IMR-90 (cell line): ENCODE data around the gene LLGL2. TPM values are rescaled to one million over a fixed set of nuclear protein-coding genes. Genes with fewer than 3 reads are reported as not detected.

Experiments used
- ATAC-seq: fragments of 200-7000 bp; cut with Tn5 transposase; 2 replicates; pipeline ENCODE4 v1.9.1; 2020; ENCODE audit warnings: low read depth, mild to moderate bottlenecking, moderate library complexity
- BruUV-seq: library from RNA; stranded (reverse); fragments of 400-500 nt; replicated peaks from 2 replicates; lab custom pipeline; 2021; lab: Mats Ljungman, UMichigan
- CTCF ChIA-PET: fragments of 300-600 bp; formaldehyde crosslinking; extraction: SDS; loops from one replicate; lab custom pipeline; 2021; ENCODE audit warnings: antibody characterized with exemption; lab: Yijun Ruan, JAX
- POLR2A ChIA-PET: fragments of 300-600 bp; sonication (Branson Sonifier 250); formaldehyde crosslinking; loops from one replicate; lab custom pipeline; 2022; ENCODE audit warnings: antibody characterized with exemption; ENCODE audit not compliant: unreplicated experiment; lab: Charles Lee
- DNase-seq: peaks from one replicate; pipeline ENCODE4 v3.0.0; 2013
- H2AFZ ChIP-seq: replicated peaks from 2 replicates; pipeline ENCODE3; 2013; ENCODE audit warnings: low read length, mild to moderate bottlenecking; ENCODE audit not compliant: poor library complexity
- H2AK5ac ChIP-seq: 2 replicates; pipeline ENCODE4 v1.6.1; 2013; ENCODE audit warnings: low read depth, low read length, inconsistent platforms
- H2AK9ac ChIP-seq: replicated peaks from 2 replicates; pipeline ENCODE3; 2013; ENCODE audit warnings: mild to moderate bottlenecking, low read depth, low read length, moderate library complexity; ENCODE audit not compliant: poor library complexity
- H2BK120ac ChIP-seq: 2 replicates; pipeline ENCODE4 v1.6.1; 2013; ENCODE audit warnings: low read depth, low read length, inconsistent platforms
- H2BK15ac ChIP-seq: 3 replicates; pipeline ENCODE4 v1.6.1; 2013; ENCODE audit warnings: low read depth, low read length, inconsistent platforms
- H2BK20ac ChIP-seq: 2 replicates; pipeline ENCODE4 v1.6.1; 2013; ENCODE audit warnings: low read depth, mild to moderate bottlenecking, inconsistent platforms, low read length, moderate library complexity
- H2BK5ac ChIP-seq: 2 replicates; pipeline ENCODE4 v1.6.1; 2013; ENCODE audit warnings: mild to moderate bottlenecking, low read depth, low read length, inconsistent platforms; ENCODE audit not compliant: poor library complexity, severe bottlenecking
- H3K14ac ChIP-seq: replicated peaks from 2 replicates; pipeline ENCODE4 v1.6.1; 2013; ENCODE audit warnings: low read depth, low read length, inconsistent platforms
- H3K18ac ChIP-seq: 2 replicates; pipeline ENCODE4 v1.6.1; 2013; ENCODE audit warnings: low read depth, low read length, control low read depth
- H3K23ac ChIP-seq: 2 replicates; pipeline ENCODE4 v1.6.1; 2013; ENCODE audit warnings: low read depth, low read length, inconsistent platforms
- H3K27ac ChIP-seq: 2 replicates; pipeline ENCODE4 v1.5.1; 2013; ENCODE audit warnings: mild to moderate bottlenecking, control low read depth, low read length; ENCODE audit not compliant: insufficient read depth
- H3K27me3 ChIP-seq: 2 replicates; pipeline ENCODE4 v1.6.1; 2013; ENCODE audit warnings: low read length; ENCODE audit not compliant: control insufficient read depth, insufficient read depth
- H3K36me3 ChIP-seq: 2 replicates; pipeline ENCODE4 v1.6.1; 2013; ENCODE audit warnings: low read length, mixed read lengths; ENCODE audit not compliant: control insufficient read depth, insufficient read depth
- H3K4ac ChIP-seq: 2 replicates; pipeline ENCODE4 v1.6.1; 2013; ENCODE audit warnings: low read depth, low read length, inconsistent platforms
- H3K4me1 ChIP-seq: 2 replicates; pipeline ENCODE4 v1.6.1; 2013; ENCODE audit warnings: low read length, mixed read lengths; ENCODE audit not compliant: control insufficient read depth, insufficient read depth
- H3K4me2 ChIP-seq: 2 replicates; pipeline ENCODE4 v1.6.1; 2013; ENCODE audit warnings: low read depth, mild to moderate bottlenecking, control low read depth, low read length, moderate library complexity
- H3K4me3 ChIP-seq: 2 replicates; pipeline ENCODE4 v1.5.1; 2013; ENCODE audit warnings: low read depth, mild to moderate bottlenecking, control low read depth, low read length, moderate library complexity; ENCODE audit not compliant: insufficient read depth
- H3K56ac ChIP-seq: 2 replicates; pipeline ENCODE4 v1.6.1; 2013; ENCODE audit warnings: low read length, inconsistent platforms; ENCODE audit not compliant: insufficient read depth; ENCODE audit errors: extremely low read depth
- H3K79me1 ChIP-seq, 2 experiments: 2 replicates each; pipeline ENCODE4 v1.6.1; 2013; ENCODE audit warnings: low read length in 2 of 2, inconsistent platforms in 1 of 2, low read depth in 1 of 2
- H3K9ac ChIP-seq: 2 replicates; pipeline ENCODE4 v1.6.1; 2013; ENCODE audit warnings: low read depth, low read length, control low read depth
- H3K9me1 ChIP-seq: 2 replicates; pipeline ENCODE4 v1.6.1; 2013; ENCODE audit warnings: low read length, inconsistent platforms; ENCODE audit not compliant: insufficient read depth
- H3K9me3 ChIP-seq: 2 replicates; pipeline ENCODE4 v1.6.1; 2013; ENCODE audit warnings: low read length; ENCODE audit not compliant: control insufficient read depth, insufficient read depth
- H4K20me1 ChIP-seq: 2 replicates; pipeline ENCODE4 v1.6.1; 2013; ENCODE audit warnings: low read length, inconsistent platforms; ENCODE audit not compliant: insufficient read depth
- H4K5ac ChIP-seq: 2 replicates; pipeline ENCODE4 v1.6.1; 2013; ENCODE audit warnings: mild to moderate bottlenecking, low read depth, low read length, control low read depth
- H4K8ac ChIP-seq, 2 experiments: 2 replicates each; pipeline ENCODE4 v1.6.1; 2013; ENCODE audit warnings: low read depth in 2 of 2, low read length in 2 of 2, control low read depth in 1 of 2, inconsistent platforms in 1 of 2
- H4K91ac ChIP-seq: 2 replicates; pipeline ENCODE4 v1.6.1; 2013; ENCODE audit warnings: low read depth, low read length, inconsistent platforms; ENCODE audit not compliant: insufficient read depth
- BHLHE40 ChIP-seq: fragments of 150-350 bp; IDR thresholded peaks from 2 replicates; pipeline ENCODE4 v1.6.1; 2016; ENCODE audit warnings: mild to moderate bottlenecking, low read depth, low read length
- CEBPB ChIP-seq: IDR thresholded peaks from 2 replicates; pipeline ENCODE4 v1.6.1; 2012; ENCODE audit warnings: low read depth, low read length, improper control_type of control experiment
- CHD1 ChIP-seq: IDR thresholded peaks from 2 replicates; pipeline ENCODE4 v1.6.1; 2012; ENCODE audit warnings: low read depth, low read length, improper control_type of control experiment
- FOS ChIP-seq: fragments of 150-350 bp; IDR thresholded peaks from 2 replicates; pipeline ENCODE4 v1.6.1; 2016; ENCODE audit warnings: low read depth, low read length
- MAFK ChIP-seq: IDR thresholded peaks from 2 replicates; pipeline ENCODE4 v1.6.1; 2012; ENCODE audit warnings: low read depth, low read length, improper control_type of control experiment
- MAZ ChIP-seq: IDR thresholded peaks from 2 replicates; pipeline ENCODE4 v1.6.1; 2012; ENCODE audit warnings: low read depth, mild to moderate bottlenecking, low read length, improper control_type of control experiment, moderate library complexity, borderline replicate concordance
- MXI1 ChIP-seq: IDR thresholded peaks from 2 replicates; pipeline ENCODE4 v1.6.1; 2012; ENCODE audit warnings: low read depth, mild to moderate bottlenecking, low read length, moderate library complexity, borderline replicate concordance
- NFE2L2 ChIP-seq: fragments of 150-350 bp; IDR thresholded peaks from 2 replicates; pipeline ENCODE4 v1.6.1; 2016; ENCODE audit warnings: low read depth, mild to moderate bottlenecking, low read length
- POLR2A ChIP-seq: IDR thresholded peaks from 2 replicates; pipeline ENCODE4 v1.6.1; 2012; ENCODE audit warnings: mild to moderate bottlenecking, low read depth, low read length
- RAD21 ChIP-seq: IDR thresholded peaks from 2 replicates; pipeline ENCODE4 v1.6.1; 2012; ENCODE audit warnings: low read length, improper control_type of control experiment
- RCOR1 ChIP-seq: IDR thresholded peaks from 2 replicates; pipeline ENCODE4 v1.6.1; 2012; ENCODE audit warnings: mild to moderate bottlenecking, low read length, improper control_type of control experiment; ENCODE audit not compliant: insufficient replicate concordance
- RFX5 ChIP-seq: IDR thresholded peaks from 2 replicates; pipeline ENCODE4 v1.8.0; 2012; ENCODE audit warnings: low read depth, mild to moderate bottlenecking, low read length, moderate library complexity
- SMC3 ChIP-seq: fragments of 150-350 bp; IDR thresholded peaks from 2 replicates; pipeline ENCODE4 v1.6.1; 2016; ENCODE audit warnings: low read depth, mild to moderate bottlenecking, antibody characterized with exemption, low read length, moderate library complexity
- USF2 ChIP-seq: fragments of 150-350 bp; IDR thresholded peaks from 2 replicates; pipeline ENCODE4 v1.6.1; 2017; ENCODE audit warnings: mild to moderate bottlenecking, antibody characterized with exemption, low read length, low read depth
- WGBS, 2 experiments: methylation state at CpG; one replicate each; pipeline versions ENCODE4 v1.1.5 to v1.1.7; 2013; ENCODE audit warnings: missing lambda C conversion rate in 2 of 2; ENCODE audit not compliant: insufficient read length in 1 of 2; ENCODE audit errors: extremely low coverage in 2 of 2; 5-methylcytosine and 5-hydroxymethylcytosine counted together
- dilution Hi-C: fragments of 300-500 bp; cut with HindIII; formaldehyde crosslinking; loops from one replicate; pipeline ENCODE4 v1.14.3; 2018; ENCODE audit warnings: low sequenced_read_pairs; ENCODE audit not compliant: unreplicated experiment
- in situ Hi-C: fragments of 300-500 bp; cut with MboI; formaldehyde crosslinking; loops from 3 replicates; pipeline ENCODE4 v1.14.3; 2019; ENCODE audit warnings: low sequenced_read_pairs, inconsistent platforms, mixed read lengths
- intact Hi-C: fragments of 100-400 bp; cut with micrococcal nuclease; formaldehyde crosslinking; loops from 2 replicates; pipeline ENCODE4 v1.10.0; 2022
- polyA plus RNA-seq, 3 experiments: library from polyadenylated mRNA; depleted of rRNA; stranded (reverse); fragments of >200 nt; gene quantifications; 2 replicates each; pipeline ENCODE4 v1.2.3, GENCODE V29; 2012; ENCODE audit warnings: low replicate concordance in 1 of 3
- total RNA-seq: library from RNA; depleted of rRNA; stranded (reverse); fragments of >200 nt; gene quantifications from 2 replicates; pipeline ENCODE4 v1.2.3, GENCODE V29; 2012
- TF ChIP-seq, protein P1 (sequence below): fragments of 150-350 bp; IDR thresholded peaks from 2 replicates; pipeline ENCODE4 v1.6.1; 2016; ENCODE audit warnings: low read depth, mild to moderate bottlenecking, low read length, moderate library complexity, borderline replicate concordance

LLGL2 gene
- total and polyA plus RNA-seq, 2 of the 4 experiments (the other 2 are of a cell fraction): 0.54 to 0.72 TPM

DNA sequence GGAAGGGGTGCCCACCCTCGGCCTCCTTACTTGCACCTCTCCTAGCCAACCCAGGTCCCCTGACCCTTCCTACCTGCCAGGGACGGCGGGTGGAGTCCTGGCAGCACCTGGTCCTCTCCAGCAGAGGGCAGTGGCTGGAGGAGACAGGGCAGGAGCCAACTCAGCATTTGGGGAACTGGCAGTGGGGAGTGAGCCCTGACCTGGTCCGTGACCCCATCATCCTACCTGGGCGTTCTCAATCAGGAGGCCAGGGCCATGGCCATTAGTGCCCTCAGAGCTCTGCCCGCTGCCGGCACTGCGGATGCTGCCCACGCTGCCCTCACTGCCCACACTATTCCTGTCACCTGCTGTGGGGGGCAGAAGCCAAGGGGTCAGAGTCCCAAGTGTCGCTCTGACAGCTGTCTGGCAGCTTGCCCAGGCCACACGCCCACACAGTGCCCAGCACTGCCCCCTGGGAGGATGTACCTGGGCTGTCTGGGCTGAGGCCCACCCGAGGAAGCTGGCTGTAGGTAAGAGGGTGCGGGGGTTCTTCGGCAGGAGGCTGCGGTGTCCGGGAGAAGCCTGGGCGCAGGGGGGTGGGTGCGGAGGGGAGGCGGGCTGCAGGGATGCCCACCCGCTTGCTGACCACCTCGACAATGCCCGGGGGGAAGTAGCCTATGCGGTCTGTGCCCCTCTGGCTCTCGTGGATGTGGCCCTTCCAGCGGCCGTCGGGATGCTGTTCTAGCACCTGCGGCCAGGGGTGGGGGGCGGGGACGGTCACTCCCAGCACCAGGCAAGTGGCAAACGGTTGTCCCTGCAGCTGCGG is 20.9 kb upstream of the LLGL2 start:
- Histone ChIP-seq H2BK120ac (no peak overlapping the region), H3K9me3 (no peaks in the 10 kb centered on the region), H2BK5ac (no peak overlapping the region), H2AFZ (peak overlapping the region; percentile 29), H3K27me3 (no peaks in the 10 kb centered on the region), H2BK15ac (no peak overlapping the region), H4K8ac (no peak overlapping the region), H3K14ac (no peak overlapping the region), H3K79me1 (peaks cover 2 to 15% of the 10 kb centered on the region in 2 experiments; a peak in 3 of 4 replicates), H3K36me3 (peaks cover 39% of the 10 kb centered on the region), H4K91ac (no peak overlapping the region), H3K9ac (no peak overlapping the region), H3K27ac (no peak overlapping the region), H4K5ac (no peak overlapping the region), H3K4ac (no peak overlapping the region), H3K18ac (no peak overlapping the region), H3K23ac (no peak overlapping the region), H2AK9ac (no peak overlapping the region), H3K4me3 (no peak overlapping the region), H3K9me1 (no peaks in the 10 kb centered on the region), H4K20me1 (peaks cover 13% of the 10 kb centered on the region), H2AK5ac (no peak overlapping the region), H2BK20ac (no peak overlapping the region), H3K4me2 (no peak overlapping the region), H3K4me1 (peaks cover 5% of the 10 kb centered on the region), H3K56ac (no peak overlapping the region)
- DNase-seq (no peak), ATAC-seq (no peak; the same call in 1 of the 2 replicates)
- no CpG with 5 or more reads among the region's 32 CpGs for WGBS, 2 experiments
- ChIA-PET CTCF (interaction anchor here (0.7 kb wide), 1 partner anchor 12 kb away, joined by 3 read pairs; the partner anchor contains the start of gene TSEN54), POLR2A (no interaction called here)
- in situ Hi-C loops: no loop called here
- BruUV-seq: no TSS peak
- intact Hi-C loops: no loop called here
- dilution Hi-C loops: no loop called here
- TF ChIP-seq MAFK (peak; percentile 26; the same call in 1 of the 2 replicates), CHD1 (no peak), RFX5 (no peak), FOS (no peak), MXI1 (no peak), CEBPB (no peak), POLR2A (no peak), MAZ (no peak), NFE2L2 (no peak), SMC3 (peak; percentile 26; the same call in 1 of the 2 replicates), RAD21 (peak; percentile 27; the same call in 1 of the 2 replicates), RCOR1 (no peak), USF2 (no peak), BHLHE40 (no peak)
- TF ChIP-seq, protein P1, sequence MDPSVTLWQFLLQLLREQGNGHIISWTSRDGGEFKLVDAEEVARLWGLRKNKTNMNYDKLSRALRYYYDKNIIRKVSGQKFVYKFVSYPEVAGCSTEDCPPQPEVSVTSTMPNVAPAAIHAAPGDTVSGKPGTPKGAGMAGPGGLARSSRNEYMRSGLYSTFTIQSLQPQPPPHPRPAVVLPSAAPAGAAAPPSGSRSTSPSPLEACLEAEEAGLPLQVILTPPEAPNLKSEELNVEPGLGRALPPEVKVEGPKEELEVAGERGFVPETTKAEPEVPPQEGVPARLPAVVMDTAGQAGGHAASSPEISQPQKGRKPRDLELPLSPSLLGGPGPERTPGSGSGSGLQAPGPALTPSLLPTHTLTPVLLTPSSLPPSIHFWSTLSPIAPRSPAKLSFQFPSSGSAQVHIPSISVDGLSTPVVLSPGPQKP: no peak
